Astrocyte of the hippocampus (primary cell): ENCODE data around the gene MAPKAPK2.

Experiments used
- DNase-seq: peaks from one replicate; pipeline ENCODE4 v3.0.0; 2011; ENCODE audit warnings: low read depth, low spot score

The MAPKAPK2 gene

DNA sequence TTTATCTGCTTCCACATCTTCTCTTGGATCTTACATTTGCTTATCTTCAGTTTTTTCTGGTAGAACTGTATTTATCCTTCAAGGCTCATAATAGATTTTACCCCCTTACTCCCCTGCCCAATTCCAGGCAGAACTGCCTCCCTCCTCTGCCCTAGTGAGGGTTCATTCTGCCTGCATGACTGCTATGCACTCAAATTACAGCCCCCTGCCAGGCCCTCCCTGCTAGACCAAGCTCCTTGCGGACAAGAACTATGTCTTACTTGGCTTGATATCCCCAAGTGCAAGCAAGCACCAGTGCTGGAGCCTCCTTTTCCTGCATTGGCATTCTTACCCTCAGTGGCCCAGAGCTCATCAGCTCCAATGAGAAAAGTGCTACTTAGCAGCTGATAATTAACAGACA lies 18.1 kb downstream of the MAPKAPK2 start:
- DNase-seq = no peak

DNA sequence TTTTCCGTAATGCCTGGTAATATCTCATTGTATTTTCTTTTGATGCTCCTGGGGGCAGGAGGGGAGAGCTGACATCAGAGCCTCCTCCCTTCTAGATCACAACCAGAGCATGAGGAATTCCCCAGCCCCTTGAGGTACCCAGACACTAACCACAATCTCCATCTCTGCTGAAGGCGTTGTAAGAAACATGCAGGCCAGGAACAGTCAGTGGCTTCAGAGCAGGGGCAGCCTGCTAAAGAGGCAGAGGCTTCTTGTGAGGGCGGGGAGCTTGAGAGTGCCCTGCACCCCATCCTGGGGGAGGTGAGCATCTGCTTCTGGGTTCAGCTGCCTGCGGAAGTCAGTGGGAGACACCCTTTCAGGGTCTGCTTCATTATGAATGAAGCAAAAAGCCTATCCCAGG lies 19.0 kb downstream of the MAPKAPK2 start:
- peak; percentile 59 for DNase-seq

DNA sequence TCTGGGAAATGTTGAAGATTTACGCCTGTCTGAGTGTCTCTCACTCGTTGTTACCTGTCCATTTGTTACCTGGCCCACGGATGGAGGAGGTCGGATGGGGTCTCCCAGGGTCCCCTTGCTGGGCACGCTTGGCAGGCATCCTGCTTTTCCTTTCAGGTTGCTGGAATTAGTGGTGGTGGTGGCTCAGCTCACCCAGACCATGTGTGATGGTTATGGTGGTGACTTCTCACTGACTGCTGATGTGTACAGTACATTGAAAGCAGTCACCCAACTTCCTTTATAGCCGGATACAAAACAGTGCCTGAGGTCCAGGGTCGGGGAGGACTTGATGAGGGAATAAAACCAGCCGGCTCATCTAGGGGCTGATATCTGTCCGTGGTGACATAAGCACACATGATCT lies 19.5 kb downstream of the MAPKAPK2 start:
- no peak for DNase-seq

DNA sequence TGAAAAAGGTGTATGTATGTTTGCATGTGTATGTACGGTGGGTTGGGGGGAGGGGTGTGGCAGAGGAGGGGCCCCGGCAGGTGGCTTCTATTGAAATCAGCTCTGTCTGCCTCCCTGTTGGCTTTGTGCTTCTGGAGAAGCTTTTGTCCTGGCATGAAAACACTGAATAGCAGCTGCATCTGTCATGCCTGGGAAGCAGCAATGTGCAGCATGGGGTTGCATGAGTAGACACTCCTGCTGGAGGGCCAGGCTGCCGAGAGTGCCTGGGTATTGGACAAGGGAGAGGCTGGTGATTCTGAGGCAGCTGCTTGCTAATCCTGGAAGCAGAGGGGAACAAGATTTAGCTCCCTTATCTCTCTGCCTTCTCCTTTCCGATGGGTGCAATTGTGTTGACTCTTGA lies 20.5 kb downstream of the MAPKAPK2 start:
- DNase-seq = peak; percentile 57

DNA sequence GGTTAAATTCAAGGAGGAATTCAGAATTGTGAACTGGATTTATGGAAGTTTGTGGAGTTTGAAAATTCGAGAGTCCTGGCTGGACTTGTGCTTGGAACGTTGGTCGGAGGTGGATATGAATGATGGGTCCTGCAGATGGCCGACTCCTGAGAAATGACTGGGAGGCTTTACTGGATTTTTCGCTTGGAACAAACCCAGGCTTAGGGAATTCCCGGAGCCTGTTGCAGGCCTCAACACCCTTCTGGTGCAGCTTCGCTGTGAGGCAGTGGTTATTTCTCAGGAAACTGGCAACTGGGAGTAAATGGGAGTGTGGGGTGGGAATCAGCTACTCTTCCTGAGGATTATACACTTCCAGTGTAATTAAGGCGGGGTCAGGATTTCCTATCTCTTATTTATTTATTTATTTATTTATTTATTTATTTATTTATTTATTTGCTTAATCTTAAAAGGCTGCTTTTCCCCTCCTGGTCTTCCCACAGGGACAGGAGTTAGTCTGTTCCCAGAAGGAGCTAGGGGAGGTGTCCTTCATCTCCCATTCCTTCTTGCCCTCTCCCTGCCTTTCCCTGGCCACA lies 21.1 kb downstream of the MAPKAPK2 start:
- DNase-seq = no peak

DNA sequence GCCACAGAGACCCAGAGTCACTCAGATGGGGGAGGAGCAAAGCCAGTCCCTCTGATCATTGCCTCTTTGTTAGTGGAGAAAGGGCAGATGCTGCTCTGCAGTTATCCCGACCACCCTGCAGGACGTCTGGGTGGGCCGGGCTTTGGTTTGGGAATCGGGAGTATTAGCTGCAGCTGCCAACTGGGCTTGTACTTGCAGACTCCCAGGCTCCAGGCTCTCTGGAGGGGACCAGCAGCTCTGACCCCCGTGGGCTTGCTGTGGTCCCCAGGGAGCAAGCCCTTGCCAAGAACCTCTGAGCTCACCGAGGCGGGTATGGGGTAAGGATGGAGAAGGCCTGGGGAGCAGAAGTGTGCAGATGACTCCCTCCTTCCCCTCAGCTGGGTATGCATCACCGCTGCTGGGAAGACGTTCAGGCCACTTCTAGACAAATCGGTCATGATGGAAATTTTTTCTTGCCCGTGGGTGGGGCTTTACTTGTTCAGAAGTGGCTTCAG lies 21.6 kb downstream of the MAPKAPK2 start:
- peak; percentile 58 for DNase-seq

DNA sequence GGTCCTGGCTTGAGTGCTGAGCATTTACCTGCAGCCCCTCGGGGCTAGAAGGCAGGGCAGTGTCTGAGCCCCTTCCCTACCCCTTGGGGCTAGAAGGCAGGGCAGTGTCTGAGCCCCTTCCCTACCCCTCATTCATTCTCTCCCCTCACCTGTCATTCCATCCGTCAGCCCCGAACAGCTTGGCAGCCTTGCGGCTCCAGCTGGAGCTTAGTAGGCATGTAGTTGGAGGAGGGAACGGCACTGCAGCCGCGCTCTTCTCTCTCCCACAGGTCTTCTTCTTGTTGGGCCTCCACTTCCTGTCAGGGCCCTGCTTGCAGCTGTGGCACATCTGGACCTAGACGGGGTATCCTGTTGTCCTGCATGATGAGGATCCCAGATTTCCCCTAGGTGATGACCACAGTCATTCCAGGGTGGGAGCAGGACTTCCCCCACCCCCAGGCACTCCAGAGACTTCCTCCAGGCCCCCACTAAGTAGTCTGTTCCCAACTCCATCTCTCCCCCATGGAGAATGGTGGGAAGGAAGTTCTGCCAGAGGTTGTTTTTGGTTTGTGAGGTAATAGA lies 22.2 kb downstream of the MAPKAPK2 start:
- DNase-seq = no peak

DNA sequence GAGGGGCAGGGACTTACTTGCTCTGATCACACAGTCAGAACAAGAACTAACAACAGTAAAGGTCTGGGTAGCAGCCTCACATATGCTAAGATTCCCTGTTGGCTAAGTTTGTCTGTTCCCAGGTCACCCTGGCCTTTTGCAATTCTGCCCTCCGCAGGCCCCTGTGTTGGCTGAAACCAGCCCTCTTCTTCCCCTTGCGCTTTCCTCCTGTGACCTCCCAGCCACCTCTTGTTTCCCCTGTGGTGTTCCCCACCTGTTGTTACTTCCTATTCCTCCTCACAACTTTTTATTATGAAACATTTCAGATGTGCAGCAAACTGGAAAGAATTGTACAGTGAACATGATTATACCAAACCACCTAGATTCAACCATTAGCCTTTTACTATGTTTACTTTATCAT lies 23.4 kb downstream of the MAPKAPK2 start:
- DNase-seq = no peak

DNA sequence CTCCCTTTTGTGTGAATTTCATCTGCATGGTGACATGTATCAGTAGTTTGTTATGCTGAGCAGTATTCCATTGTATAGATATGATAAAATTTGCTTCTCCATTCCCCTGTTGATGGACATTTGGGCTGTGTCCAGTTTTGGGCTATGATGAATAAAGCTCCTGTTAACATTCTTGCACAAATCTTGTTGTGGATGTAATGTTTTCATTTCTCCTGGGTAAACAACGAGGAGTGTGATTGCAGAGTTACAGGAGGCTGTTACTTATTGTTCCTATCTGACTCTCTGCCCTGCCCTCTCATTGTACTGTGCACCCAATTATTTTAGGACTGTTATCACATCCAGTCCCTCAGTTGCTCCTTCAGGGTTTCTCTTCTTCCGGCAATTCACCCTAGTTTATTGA lies 24.2 kb downstream of the MAPKAPK2 start:
- no peak for DNase-seq

DNA sequence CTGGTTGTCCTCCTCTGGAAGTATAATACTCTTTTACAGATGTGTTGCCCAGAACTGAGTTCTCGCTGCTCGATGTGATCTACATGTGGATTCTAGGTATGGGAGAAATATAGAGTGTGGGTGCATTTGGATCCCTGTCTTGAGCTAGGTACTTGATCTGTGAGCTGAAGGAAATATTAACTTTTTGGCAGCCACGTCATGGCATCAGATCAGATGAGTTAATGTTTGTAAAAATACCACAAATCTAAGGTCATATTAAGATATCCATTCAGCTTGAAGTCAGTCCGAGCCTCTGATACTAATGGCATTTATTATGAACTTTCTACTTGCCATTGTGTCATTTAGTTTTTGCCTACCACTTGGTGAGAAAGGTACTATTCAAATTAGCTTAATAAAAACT lies 24.6 kb downstream of the MAPKAPK2 start:
- no peak for DNase-seq

DNA sequence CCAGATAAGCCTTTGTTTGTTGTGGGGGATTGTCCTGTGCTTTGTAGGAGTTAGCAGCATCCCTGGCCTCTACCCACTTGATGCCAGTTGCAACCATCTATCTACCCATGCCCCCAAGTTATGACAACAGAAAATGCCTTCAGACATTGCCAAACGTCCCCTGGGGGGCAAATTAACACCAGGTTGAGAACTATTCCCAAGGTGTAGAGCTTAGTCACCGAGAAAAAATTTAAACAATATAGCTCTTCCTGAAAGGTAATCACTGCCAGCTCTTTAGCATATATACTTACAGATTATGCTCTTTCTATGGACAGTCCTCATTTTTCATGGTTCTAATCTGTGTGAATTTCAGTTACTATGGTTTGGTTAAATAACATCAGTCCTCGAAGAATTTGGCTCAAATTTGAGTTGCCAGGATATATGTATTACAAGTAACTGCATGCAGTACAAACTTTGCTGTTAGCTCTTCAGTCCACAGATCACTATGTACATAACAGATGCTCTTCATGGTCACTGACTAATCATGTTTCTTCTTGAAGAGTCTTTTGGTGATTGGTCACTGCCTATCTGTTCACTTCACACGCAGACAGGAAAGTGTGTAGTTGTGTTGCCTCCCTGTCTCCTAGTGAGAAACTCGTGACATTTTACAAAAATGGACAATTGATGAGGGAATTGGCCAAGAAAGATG lies 25.2 kb downstream of the MAPKAPK2 start:
- DNase-seq = no peak

DNA sequence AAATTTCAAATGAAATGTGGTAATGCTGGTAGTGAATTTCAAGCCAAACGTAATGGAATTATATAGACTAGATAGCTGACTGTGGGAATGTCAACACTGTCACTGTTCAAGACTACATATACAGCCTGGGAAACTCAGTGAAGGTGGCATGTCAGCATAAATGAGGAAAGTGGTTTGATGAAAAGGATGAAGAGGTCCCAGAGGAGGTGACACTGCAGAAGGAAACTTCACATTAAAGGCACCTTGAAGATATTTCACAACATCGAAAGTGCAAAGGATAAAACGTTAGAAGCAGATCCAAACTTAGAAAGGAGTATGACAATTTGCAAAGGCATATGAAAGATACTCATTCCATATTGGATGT lies 25.7 kb downstream of the MAPKAPK2 start:
- DNase-seq = no peak

DNA sequence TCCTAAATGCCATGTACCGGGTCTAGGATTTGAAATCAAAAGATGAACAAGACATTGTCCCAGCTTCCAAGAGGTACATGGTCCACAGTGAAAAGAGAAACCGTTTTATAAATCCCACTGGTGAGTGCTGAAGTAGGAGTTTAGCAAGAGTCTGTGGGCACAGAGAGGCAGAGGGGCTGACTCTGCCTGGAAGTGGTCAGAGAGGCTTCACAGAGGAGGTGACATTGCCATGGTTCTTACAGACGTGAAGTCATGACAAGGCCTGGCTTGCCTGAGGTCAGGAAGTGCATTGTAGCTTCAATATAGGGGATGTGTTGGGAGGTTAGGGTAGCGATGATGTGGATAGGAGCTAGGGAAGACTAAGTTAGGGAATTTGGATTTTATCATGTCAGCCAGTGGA lies 28.4 kb downstream of the MAPKAPK2 start:
- DNase-seq = no peak

DNA sequence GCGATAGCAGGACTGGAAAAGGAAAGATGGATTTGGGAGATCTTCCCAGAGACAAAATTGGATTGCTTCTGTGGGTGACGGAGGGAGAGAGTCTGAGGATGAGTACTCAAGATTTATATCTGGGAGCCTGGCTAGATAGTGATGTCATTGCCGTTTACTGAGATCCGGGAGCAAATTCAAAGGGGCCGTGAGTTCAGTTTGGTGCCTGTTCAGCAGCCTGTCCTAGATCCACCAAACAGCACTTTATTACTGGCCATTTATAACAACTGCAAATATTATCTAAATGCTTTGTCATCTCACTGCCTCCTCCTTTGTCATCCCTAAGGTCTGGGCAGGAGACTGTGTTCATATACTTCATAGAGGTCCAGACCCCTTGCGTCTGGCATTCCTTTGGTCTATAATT lies 29.2 kb downstream of the MAPKAPK2 start:
- no peak for DNase-seq

DNA sequence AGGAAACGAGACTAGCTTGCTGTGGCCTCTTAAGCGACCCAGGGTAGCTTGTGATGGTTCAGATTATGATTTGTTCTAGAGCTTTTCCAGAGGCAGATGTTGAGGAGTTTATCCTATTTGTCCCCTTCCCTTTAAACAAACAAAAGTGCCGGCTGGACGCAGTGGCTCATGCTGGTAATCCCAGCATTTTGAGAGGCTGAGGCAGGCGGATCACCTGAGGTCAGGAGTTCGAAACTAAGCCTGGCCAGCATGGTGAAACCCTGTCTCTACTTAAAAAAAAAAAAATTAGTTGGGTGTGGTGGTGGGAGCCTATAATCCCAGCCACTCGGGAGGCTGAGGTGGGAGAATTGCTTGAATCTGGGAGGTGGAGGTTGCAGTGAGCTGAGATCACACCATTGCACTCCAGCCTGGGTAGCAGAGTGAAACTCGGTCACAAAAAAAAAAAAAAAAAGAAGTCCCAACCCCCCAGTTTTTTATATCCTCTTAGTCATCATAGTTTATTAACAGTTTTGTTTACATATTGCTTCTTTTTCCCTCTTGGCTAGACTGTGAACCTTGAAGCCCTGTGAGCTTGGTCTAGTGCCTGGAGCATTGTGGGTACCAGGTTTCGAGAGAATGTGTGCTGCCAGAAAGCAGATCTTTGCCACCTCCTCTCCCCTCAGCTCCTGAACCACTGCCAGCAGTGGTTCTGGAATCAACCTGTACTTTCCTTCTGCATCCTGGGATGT lies 29.8 kb downstream of the MAPKAPK2 start:
- DNase-seq = peak; percentile 44

DNA sequence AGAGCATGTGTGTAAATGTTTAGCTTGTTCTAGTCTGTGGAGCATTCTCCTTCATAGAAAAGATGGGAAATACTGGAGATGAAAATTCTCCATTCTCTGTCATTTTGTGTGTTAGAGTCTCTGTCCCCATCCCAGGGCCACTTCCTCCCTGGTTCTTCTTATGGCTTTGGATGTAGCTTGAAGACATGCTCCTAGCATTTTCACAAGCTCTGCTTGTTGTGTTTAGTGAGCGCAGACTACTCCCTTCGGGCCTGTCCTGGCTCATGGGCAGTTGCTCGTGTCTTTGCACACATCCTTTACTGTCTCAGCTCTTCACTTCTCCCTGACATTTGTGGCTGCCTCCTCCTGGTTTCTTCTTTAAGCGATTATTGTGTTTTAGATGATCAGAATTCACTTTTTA lies 30.4 kb downstream of the MAPKAPK2 start:
- DNase-seq = no peak

DNA sequence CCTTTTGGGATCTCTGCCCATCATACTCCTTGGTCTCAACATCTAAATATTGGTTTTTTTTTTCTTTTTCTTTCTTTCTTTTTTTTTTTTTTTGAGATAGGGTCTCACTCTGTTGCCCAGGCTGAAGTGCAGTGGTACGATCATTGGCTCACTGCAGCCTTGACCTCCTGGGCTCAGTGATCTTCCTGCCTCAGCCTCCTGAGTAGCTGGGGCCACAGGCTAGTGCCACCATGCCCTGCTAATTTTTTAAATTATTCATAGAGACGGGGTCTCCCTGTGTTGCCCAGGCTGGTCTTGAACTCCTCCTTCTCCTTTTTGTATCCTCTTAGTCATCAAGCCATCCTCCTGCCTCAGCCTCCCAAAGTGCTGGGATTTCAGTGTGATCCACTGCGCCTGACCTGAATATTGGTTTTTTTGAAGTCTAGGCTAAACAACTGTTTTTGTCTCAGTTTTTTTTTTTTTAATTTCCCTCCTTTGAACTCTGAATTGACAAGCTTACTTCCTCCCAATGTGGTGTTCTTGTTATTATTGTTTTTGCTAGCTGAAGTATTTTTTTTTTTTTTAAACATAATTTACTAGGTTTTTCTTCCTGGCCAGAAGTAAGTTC lies 30.9 kb downstream of the MAPKAPK2 start:
- no peak for DNase-seq

DNA sequence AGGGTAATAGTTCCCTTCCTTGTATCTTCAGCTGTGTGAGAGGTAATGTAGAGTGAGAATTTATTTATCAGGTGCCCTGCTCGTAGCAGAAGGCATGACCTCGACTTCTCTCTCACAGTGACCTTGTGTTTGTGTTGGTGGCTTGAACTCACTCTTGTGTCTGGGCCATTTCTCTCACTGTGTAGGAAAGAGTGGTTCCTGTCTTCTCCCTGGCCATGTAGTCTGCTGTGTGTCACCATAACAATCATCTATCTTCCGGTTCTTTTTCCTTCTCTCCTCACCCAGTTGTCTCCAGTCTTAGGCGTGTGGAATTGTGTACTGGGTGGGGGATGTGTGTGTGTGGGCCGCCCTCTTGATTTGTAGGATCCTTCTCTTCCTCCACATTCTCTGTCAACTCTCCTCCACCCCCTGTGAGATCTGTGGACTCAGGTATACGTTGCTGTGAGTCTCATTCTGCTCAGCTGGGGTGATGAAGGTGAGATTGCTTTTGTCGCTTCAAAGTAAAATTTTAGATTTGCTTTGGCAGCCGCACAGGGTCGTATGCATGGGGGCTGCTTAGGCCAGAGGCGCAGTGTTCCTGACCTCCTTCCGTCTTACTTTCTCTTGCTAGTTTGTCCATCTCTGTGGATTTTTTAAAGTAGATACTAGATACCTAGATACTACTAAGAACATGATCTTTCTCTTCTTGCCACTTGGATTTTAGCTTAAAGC lies 31.6 kb downstream of the MAPKAPK2 start:
- no peak for DNase-seq

DNA sequence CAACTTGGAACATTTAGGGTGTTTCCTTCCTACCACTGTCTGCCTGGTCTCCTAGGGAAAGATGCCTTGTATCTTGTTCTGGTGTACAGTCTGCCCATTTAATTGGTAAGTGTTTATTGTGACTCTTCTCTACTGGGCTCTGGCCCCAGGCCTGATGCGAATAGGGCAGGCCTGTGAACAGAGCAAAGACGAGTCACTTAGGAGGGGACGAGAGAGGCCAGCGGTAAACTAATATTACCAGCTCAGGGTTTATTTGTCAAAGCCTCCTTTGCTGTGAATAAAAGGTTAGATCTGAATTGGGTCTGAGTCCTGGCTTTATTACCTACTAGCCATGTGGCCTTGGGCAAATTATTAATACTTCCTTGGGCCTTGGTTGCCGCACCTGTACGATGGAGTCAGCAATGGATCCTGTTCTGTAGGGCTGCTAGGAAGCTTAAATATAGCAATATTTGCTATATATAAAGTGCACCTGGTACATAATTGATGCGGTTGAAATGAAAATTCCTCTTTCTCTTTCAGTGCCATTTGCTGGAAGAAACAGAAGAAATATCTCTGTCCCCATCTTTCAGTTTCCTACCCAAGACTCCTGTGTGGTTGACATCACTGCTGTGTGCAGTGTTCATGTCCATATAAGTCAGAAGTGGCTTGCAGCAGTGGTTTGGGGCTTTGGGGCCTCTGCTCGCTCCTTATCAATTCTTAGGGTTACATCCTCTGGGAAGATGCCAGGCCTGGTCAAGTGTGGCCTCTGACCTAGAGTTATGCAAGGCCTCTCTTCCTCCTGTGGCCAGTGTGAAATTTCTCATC lies 32.4 kb downstream of the MAPKAPK2 start:
- no peak for DNase-seq

DNA sequence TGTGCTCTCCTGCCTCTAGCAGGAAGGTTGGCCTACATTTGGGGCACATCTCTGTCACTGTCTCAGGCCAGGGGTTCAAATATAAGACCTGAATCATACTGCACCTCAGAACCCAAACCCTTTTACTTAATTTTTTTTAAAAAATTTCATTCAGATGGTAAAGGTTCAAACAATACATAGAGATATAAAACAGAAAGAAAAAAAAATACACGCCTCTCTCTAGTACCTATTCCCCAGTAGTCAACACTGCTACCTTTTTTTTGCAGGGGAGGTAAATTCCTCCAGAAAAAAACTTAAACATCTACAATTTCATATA lies 32.9 kb downstream of the MAPKAPK2 start:
- no peak for DNase-seq
